ENCODE measurements around the gene RBFOX2.

The RBFOX2 gene

GRCh38 chr22:35733791-35734516 lies 294.7 kb downstream of the RBFOX2 start:
- TF ChIP-seq CTCF (conservative IDR thresholded peaks at IDR 0.05), result no peak
- H3K27ac ChIP-seq, result no peak overlapping the region

- H3K27ac ChIP-seq, result no peak overlapping the region
- no peak for TF ChIP-seq CTCF (conservative IDR thresholded peaks at IDR 0.05)
These were observed 295.6 kb downstream of the RBFOX2 start for GRCh38 chr22:35733036-35733435.

GRCh38 chr22:35732116-35732515 lies 296.5 kb downstream of the RBFOX2 start:
- no peak overlapping the region for H3K27ac ChIP-seq
- TF ChIP-seq CTCF (conservative IDR thresholded peaks at IDR 0.05), result no peak

GRCh38 chr22:35731321-35731720 lies 297.3 kb downstream of the RBFOX2 start:
- no peak for TF ChIP-seq CTCF (conservative IDR thresholded peaks at IDR 0.05)
- no peak overlapping the region for H3K27ac ChIP-seq

GRCh38 chr22:35729309-35729698 lies 299.3 kb downstream of the RBFOX2 start:
- H3K27ac ChIP-seq, result no peak overlapping the region
- TF ChIP-seq CTCF (conservative IDR thresholded peaks at IDR 0.05), result no peak

- TF ChIP-seq CTCF (conservative IDR thresholded peaks at IDR 0.05), result peak; percentile 10; the same call in 1 of the 2 replicates
- peak overlapping the region; percentile 28; the same call in 1 of the 2 replicates for H3K27ac ChIP-seq
These were observed 299.9 kb downstream of the RBFOX2 start for GRCh38 chr22:35728639-35729308.

- no peak overlapping the region for H3K27ac ChIP-seq
These were observed 301.2 kb downstream of the RBFOX2 start for GRCh38 chr22:35727436-35727835.

More at GRCh38 chr22:35727436-35727835, 301.2 kb downstream of the RBFOX2 start:
- no peak for TF ChIP-seq CTCF (conservative IDR thresholded peaks at IDR 0.05)
